HG02973 (cell line): ENCODE measurements around the gene ROCK2.

Experiments used
- ATAC-seq: cut with Tn5 transposase; IDR thresholded peaks from one replicate; pipeline ENCODE4 v1.9.1; 2021; ENCODE audit warnings: moderate library complexity; ENCODE audit not compliant: unreplicated experiment

Gene ROCK2

DNA sequence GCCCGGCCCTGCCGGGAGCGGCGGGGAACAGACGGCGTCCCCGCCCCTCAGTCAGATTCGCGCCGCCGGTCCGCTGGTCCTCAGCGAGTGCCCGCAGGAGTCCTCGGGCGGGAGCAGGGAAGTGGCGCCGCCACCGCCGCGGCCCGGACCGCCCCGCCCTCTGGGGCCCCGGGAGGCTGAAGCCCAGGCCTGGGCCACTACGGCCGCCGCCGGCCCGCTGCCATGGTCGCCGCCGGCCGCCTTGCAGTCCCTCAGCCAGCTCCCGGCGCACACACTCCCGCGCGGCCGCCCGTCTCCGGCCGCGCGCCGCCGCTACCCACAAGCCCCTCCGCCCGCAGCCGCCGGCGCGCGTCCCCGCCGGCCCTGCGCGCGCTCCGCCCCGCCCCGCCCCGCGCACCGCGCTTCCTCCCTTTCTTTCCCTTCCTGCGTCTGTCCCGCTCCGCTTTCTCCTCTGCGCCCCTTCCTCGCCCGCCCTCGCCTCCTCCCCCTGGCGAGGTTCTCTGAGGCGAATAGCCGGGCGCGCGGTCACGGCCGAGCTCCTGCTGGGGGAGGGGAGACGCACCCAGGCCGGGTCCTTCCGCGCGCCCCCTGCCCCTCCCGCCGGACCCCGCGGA lies at the start of gene ROCK2:
TSS of gene ROCK2 (minus strand) at position 295 of the 614 bp plus-strand sequence. CDS start 500 bp downstream, outside the sequence.
- ATAC-seq: peak; percentile 46

DNA sequence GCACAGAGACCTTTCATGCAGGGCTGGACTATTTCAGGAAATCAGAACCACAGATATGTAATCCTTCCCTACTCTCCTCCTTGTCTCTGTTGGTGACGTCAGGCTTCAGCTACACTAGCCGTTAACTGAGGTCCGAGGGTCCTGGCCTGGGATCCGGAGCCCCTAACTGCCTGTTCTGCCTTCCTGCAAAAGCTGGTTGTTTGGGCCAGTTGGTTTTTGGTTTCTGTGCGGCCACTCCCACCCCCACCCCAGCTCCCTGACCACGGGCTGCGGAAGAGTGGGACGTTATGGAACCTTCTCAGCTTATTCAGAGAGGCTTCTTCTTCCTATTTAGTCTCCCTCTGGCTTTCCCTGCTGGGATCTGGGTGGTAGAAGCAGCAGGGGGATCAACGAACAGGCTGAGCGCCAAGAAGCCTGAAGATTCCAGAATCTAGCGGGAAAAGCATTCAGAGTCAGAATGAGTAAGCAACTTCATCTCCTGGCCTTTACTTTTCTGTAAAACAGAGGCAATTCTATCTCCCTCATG lies 49.3 kb upstream of the ROCK2 start:
- ATAC-seq: no peak

DNA sequence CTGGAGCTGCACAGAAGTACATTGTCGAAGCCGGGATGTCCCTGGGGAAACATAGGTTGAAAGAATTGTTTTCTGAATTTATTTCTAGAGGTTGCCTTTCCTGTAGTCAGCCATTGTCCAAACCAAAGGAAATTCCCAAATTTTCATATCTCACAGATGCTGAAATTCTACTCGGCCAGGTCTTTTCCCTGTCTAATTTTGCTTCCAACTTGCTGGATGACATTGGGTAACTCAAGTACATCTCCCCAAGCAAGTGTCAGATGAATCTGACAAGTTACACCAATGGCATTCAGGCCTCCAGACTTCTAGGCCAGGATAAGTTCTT lies 47.5 kb upstream of the ROCK2 start:
- ATAC-seq: no peak

DNA sequence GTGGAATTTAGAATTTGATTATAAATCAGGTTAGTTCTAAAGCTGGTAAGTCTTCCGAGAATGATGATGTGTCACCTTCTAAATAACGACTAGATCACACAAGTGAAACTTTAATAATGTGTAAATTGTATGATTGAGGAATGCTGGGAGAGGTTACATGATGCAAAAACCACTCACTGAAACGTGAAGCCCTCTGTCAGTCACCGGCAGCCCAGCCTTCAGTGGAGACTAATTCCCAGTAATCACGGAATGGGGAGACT lies 45.9 kb upstream of the ROCK2 start:
- ATAC-seq: no peak

DNA sequence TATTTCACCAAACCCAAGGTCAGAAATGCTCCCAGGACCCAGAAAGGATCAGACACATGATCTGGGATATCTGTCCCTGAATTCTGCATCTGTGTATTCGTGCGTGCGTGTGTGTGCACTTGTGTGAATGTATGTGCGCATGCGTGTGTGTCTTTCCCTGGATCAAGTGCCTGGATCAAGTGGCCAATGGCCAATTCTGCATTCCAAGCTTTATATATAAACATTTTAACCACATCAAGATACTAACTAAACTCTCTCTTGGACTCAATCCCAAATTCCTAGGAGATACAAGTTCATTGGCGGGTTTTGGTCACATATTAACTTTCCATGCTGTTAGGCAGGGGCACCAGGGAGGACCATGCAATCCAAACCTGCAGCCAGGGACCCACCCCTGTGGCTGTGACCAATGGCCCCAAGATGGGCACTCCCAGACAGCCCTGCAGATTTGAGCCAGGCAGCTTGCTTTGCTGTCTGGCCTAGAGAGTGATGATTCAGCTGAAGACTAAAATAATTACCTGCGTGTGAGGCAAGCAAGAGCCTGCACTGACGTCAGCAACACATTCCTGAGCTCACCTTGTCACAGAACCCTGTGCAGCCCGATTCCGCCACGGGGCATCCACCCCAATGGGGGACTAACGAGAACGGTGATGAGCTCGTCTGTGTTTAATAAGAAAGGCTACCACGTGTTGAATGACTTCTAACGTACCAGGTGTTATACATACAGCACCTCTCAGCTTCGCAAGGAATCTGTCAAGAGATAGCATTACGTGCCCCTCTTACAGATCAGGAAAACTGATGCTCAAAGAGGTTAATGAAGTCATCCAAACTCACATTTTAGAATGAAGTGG lies 45.3 kb upstream of the ROCK2 start:
- ATAC-seq: no peak

DNA sequence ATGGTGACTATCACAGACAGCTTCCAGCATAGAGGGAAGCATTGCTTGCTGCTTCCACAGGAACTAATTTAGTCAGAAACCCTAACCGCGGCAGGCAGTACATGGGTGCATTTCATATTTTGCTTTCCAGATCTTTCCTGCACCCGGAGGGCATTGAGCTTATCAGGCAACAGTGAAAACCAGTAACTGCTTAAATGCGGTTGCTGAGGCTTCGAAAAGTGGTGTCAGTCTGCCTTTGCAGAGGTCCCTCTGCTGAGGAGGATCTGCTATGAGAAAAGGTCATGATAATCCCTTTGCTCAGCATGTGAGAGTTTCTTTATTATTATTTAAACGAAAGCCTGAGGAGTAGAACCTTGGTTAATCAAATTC lies 44.6 kb upstream of the ROCK2 start:
- ATAC-seq: no peak

DNA sequence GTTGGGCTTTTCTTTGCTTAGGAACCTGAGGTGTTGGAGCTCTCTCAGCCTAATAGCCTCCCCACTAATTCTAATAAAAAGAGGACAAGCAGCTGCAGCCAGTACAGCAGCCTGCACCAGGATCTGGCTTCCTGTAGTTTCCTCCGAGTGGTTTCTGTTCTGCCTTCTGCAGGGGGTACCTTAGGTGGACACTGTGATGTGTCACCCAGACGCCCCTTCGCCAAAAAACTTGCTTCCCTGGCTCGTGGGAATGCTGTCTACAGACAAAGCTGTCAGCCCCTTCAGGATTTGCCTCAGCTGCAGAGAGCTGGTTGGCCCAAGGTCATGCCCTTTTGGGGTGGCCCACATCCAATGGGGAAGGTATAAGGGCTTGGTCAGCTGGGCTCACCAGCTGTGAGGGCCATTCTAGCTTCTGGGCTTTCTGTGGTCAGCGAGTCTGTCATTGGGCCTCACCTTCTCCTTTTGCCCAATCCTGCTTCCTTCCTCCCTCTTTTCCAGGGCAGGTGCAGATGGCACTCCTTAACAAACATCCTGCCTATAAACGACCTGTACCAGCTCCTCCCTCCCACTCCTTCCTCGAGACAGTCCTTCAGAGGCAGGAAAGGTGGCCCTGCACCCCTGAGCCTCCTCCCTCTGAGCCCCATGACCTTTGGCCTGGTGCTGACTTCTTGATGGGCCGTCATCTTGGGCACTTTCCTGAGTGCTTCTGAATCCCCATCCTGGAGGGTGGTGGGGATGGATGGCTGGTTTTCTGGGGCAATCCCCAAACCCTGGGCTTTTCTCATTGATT lies 44.0 kb upstream of the ROCK2 start:
- ATAC-seq: no peak

DNA sequence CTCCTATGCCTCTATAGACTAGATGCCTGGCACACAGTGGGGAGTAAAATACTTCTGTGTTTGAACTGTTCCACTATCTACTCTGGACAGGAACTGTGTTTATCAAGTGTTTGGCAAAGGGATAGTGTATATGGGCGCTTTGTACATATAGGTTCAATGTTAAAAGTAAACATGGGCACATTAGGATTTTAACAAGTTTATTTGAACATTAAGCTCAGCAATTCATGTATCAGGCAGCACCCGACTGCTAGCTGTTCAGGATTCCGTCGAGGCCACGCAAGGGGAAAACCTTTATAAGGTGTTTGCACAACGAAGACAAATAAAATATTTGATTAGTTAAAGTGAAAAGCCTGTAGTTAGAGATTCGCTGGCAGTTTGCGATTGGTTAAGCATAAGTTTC lies 43.4 kb upstream of the ROCK2 start:
- ATAC-seq: no peak

DNA sequence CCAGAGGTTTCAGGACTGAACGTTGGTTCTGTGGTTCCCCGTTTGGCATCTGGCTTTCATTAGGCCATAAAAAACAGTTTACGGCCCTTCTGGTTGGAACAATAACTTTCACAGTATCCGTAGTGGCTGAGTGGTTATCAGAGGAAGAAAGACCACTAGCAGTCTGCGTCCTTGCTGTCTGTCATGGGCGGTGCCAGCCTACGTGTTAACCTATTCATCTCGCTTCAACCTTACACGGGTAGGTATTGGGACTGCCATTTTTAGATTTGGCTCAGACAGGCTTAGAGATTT lies 42.6 kb upstream of the ROCK2 start:
- ATAC-seq: no peak

DNA sequence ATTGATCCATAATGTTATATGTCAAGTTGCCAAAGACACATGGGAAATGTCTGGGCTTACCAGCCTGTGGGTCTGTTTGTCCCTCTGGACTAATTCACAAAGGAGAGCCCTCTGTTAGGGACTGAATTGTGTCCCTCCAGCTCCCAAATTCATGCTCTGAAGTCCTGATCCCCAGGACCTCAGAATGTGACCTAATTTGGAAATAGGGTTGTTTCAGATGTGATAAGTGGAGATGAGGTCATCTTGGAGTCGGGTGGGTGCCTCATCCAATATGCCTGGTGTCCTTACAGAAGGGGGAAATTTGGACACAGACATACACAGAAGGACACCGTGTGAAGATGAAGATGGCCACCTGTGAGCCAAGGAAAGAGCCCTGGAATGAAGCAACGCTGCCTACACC lies 41.4 kb upstream of the ROCK2 start:
- no peak for ATAC-seq

DNA sequence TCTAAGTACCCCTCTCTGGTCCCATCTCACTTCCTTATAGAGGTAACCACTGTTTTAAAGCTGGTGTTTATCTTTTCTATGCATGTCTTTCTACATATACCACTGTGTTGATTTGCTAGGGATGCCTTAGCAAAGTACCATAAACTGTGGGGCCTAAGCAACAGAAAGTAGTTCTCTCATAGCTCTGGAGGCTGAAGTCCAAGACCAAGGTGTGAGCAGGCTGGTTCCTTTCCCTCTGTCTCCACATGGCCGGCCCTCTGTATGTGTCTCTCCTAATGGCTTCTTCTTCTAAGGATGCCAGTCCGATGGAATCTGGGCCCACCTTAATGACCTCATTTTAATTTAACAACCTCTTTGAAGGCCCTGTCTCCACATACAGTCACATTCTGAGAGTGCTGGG lies 40.8 kb upstream of the ROCK2 start:
- ATAC-seq: no peak

DNA sequence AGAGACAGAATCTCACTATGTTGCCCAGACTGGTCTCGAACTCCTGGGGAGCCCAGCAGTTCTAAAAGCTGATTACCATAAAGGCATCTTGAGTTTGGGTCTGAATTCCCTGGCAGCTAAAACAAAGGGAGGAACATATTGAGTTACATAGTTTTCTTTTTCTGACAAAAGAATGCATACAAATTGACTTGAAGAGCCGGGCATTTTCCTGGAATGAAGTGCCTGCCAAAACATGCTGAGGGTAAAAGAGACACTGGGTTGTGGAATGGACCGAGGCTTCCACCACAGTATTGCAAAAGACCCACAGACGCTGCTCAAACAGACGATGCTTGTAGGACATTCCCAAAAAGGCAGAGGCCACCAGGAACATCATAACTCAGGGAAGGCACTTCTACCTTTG lies 35.1 kb upstream of the ROCK2 start:
- ATAC-seq: no peak

DNA sequence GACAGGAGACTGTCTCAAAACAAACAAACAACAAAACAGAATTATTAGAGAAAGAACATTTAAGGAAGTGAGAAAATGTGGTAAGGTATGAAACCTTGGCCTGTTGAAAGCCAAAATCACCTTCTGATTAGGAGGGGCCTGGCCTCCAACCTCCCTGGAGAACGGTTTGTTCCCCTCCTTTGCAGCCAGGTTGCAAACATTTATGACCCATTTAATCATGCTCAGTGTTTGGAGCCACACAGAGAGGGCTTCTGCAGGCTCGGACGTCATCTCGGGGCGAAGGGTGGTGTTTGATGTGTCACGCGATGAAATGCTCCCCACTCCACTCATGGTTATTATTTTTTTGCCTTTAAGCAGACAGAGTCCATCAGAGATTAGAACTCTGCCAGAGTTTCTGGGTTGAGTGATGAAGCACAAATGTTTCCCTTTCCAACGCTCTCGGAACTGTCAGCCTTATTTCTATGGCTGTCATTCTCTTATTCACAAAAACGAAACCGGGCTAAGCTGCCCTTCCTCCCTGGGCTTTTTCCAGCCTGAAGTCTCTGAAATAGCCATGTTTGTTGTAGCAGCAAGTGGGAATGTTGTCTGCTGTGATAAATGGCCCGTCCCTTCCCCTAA lies 33.6 kb upstream of the ROCK2 start:
- ATAC-seq: peak; percentile 95

DNA sequence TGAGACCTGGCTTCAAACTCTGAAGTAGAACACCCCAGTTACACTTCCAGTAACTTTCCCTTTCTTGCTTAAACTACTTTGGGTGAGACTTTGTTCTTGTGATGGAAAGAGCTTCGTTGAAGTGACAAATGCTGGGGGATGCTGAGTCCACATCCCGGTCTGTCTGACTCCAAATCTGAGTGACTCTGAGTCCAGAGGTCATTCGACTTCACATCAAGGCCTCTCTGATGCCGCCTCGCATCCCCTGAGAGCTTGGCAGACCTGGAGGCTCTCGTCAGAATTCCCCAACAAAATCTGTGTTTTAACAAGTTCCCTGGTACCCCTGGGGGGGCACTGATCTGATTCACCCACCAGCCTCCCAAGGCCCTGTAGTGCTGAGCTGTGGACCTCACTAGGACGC lies 31.6 kb upstream of the ROCK2 start:
- ATAC-seq: no peak

DNA sequence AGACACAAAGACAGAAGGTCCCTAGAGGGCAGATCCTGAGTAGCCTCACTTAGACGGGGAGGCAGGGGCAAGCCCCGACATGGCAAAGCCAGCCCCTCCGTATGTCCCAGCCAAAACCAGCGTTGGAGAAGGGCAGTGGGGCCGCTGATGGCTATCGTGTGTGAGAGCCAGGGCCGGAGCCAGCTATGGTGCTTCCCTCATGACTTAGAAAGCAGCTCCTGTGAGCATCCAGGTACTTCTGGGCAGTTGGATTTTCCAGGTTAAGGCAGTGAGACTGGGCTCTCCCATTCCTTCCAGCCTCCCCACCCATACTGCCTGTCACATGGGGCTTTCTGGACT lies 31.2 kb upstream of the ROCK2 start:
- ATAC-seq: no peak

DNA sequence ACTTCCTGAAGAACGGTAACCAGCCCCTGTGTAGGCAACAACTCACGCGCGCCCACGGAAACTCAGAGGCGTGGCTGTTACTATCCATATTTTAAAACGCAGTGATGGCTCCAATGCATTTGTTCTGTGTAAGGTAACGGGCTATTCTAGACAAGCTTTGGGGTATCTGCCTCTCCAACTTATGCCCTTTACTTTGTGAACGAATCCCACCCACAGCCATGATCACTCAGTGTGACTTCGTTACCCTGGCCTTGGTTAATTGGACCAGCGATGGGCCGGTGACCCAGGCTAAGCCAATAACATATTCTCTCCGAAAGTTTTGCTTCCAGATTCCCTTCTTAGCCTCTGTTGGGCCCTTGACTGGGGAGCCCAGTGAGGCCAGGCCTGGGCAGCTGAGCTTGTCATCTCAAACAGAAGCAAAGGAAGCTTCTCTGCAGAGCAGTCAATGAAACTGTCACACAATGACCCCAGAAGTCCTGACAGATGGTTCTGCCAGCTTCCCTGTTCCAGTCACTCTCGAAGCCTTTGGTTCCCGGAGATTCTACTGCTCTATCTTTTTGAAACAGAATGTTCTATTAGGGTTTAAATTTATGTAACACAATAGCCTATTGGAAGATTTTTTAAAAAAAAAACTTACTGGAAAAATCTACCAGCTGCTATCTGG lies 30.7 kb upstream of the ROCK2 start:
- ATAC-seq: no peak

DNA sequence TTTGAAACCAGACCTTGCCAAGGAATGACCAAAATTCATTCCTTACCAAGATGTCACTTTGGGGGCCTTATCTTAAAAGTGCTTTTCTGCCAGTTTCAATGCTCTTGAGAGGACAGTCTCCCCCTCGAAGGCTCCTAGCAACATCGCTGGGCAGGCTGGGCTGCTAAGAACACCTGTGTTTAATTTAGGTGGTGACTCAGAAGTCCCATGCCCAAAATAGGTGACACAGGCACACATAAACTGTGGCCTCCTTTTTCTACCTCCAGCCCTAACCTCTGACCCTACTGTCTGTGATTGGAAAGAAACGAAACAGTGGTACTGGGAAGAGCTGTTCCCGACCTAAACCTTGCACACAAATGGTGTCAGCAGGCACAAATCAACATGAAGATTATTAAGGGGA lies 28.7 kb upstream of the ROCK2 start:
- ATAC-seq: no peak

DNA sequence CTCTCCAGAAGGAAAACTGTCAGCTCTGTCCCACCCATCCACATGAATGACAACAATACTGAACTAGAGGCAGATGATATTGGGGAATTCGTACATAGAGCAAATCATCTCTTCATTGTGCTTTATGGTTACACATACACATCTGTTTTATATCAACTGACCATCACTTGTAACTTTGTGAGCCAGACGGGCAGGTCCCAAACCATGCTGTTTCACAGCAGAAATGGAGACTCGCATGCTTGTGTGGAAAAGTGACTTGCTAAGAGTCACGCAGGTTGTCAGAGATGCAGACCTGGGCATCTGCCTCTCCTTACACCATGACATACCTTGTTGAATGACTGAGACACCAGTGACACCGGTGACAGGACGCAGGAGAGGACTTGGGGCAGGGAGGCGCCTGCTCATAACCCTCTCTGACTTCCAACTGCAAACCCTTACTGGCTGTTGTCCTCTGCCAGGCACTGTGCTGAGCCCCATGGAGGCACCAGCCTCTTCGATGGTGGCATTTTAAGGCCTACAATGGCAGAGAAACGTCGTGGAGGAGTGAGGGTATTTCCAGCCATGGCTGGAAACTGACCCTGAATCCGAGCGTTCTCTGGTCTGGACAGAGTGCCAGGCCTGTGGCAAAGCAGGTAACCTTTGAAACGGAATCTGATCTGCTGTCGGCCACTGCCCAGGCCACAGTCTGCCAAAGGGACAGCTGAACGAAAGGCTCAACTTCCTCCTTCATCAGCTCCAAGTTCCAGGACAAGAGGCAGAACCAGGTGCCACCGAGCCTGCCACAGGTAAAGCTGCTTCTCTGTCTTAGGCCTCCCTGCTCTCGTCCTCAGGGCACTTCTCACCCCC lies 26.9 kb upstream of the ROCK2 start:
- ATAC-seq: no peak

DNA sequence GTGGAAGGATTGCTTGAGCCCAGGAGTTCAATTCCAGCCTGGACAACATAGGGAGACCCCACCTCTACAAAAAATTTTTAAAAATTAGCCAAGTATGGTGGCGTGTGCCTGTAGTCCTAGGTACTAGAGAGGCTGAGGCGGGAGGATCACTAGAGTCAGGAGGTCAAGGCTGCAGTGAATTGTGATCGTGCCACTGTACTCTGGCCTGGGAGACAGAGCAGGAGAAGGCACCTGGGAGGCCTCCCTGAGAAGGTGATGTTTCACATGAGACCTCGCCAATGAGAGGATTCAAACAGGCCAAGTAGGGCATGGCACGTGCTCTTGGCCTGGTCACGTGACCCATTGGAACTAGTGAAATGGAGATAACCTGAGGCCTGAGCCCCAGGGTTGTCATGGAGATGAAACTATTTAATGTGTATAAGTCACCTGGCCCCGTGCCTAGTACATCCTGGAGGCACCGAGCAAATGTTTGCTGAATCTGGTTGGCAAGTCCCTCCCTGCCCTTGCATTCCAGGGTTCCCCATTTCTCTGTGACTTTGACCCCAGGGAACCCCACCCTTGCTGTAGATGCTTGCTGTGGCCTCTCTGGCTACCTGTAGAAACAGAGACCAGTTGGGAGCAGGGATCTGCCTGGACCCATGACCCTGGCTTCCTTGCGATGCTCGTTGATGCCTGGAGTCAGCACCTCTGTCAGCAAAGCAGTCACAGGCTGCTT lies 26.1 kb upstream of the ROCK2 start:
- ATAC-seq: no peak

DNA sequence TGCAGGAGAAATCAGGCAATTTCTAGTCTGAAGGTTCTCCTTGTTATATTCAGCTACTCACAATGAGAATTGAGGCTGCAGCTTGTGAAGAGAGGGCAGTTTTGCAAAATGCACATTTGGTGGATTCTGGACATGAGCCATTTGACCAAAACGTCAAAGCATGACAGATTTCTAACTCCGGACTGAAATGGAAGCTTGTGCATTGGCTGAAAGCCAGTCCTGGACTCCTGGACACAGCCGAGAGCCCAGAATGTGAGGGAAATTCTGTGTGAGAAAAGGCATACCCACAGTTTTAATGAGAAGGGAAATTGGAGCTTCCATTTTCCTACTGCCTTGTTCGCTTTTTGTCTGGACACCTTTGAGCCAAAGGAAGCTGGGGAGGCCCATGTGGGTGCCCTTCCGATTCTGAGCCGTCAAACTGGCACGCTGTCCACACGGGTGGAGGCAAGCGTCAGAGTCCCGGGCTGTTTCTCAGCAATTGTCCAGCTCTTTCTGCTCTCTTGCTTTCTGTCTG lies 23.7 kb upstream of the ROCK2 start:
- no peak for ATAC-seq
